ENCODE results near the gene APBB2.

- no peak for TF ChIP-seq EZH2phosphoT487 (IDR thresholded peaks at IDR 0.05; ENCODE audit: insufficient read depth, low read depth)
- no peak for TF ChIP-seq EZH2 (IDR thresholded peaks at IDR 0.05; ENCODE audit: insufficient read depth, poor library complexity, severe bottlenecking)
Measured at GRCh38 chr4:40940317-40940741, 274.0 kb downstream of the APBB2 start.
